Measurements from ENCODE around the gene RAB25. TPM values are rescaled to one million over a fixed set of nuclear protein-coding genes. Genes with fewer than 3 reads are reported as not detected.

RAB25 gene
- total and polyA plus RNA-seq, 2 of the 13 experiments (the other 11 are each of a cell fraction or from before 2014, with no cell fraction given) = 0.20 to 0.22 TPM

- no peak for TF ChIP-seq TEAD2 (CRISPR knock-in tag; IDR thresholded peaks at IDR 0.05)
- TF ChIP-seq HOMEZ (CRISPR knock-in tag; IDR thresholded peaks at IDR 0.05; ENCODE audit: low read depth) = no peak
- no peak for TF ChIP-seq RBM22 (optimal IDR thresholded peaks at IDR 0.05; ENCODE audit: low read length)
- no peak; the same call in 1 of the 2 replicates for TF ChIP-seq KDM5A (IDR thresholded peaks at IDR 0.05; ENCODE audit: borderline replicate concordance, low read length)
- peak; percentile 79; the same call in 1 of the 2 replicates for TF ChIP-seq CBX5 (CRISPR knock-in tag; IDR thresholded peaks at IDR 0.05; ENCODE audit: borderline replicate concordance)
- TF ChIP-seq ZBTB40 (IDR thresholded peaks at IDR 0.05) = no peak
- TF ChIP-seq ZBTB40 (CRISPR knock-in tag; IDR thresholded peaks at IDR 0.05) = peak; percentile 87; the same call in 1 of the 2 replicates
- no peak for TF ChIP-seq SP1 (IDR thresholded peaks at IDR 0.05)
- peak; percentile 89 for TF ChIP-seq SP1 (CRISPR knock-in tag; IDR thresholded peaks at IDR 0.05)
- peak; percentile 57; the same call in 1 of the 2 replicates for TF ChIP-seq ISL2 (CRISPR knock-in tag; IDR thresholded peaks at IDR 0.05)
- TF ChIP-seq ZNF496 (CRISPR knock-in tag; IDR thresholded peaks at IDR 0.05; ENCODE audit: insufficient replicate concordance) = no peak
- TF ChIP-seq ZNF556 (CRISPR knock-in tag; IDR thresholded peaks at IDR 0.05; ENCODE audit: borderline replicate concordance) = peak; percentile 12; the same call in 1 of the 2 replicates
- TF ChIP-seq ZNF350 (CRISPR knock-in tag; IDR thresholded peaks at IDR 0.05; ENCODE audit: borderline replicate concordance, low read depth) = peak; percentile 84; the same call in 1 of the 2 replicates
- no peak for TF ChIP-seq SIX1 (CRISPR knock-in tag; IDR thresholded peaks at IDR 0.05; ENCODE audit: borderline replicate concordance)
- no peak for TF ChIP-seq ZNF839 (CRISPR knock-in tag; IDR thresholded peaks at IDR 0.05; ENCODE audit: borderline replicate concordance)
- TF ChIP-seq TOPORS (CRISPR knock-in tag; IDR thresholded peaks at IDR 0.05) = no peak
- TF ChIP-seq DMTF1 (CRISPR knock-in tag; IDR thresholded peaks at IDR 0.05) = 0 out of 2 replicates have a peak, but pooled peaks have one; percentile 48
These were observed 6.3 kb upstream of the RAB25 start, which contains the start of gene LAMTOR2 (continued) for GRCh38 chr1:156054500-156055280.
